Right hindlimb (tissue), 1 donor: Measurements from ENCODE around the gene VSIG8.

ENCODE experiments used
- DNase-seq: peaks from one replicate; pipeline ENCODE4 v3.0.0-alpha.2; 2018

VSIG8 gene

DNA sequence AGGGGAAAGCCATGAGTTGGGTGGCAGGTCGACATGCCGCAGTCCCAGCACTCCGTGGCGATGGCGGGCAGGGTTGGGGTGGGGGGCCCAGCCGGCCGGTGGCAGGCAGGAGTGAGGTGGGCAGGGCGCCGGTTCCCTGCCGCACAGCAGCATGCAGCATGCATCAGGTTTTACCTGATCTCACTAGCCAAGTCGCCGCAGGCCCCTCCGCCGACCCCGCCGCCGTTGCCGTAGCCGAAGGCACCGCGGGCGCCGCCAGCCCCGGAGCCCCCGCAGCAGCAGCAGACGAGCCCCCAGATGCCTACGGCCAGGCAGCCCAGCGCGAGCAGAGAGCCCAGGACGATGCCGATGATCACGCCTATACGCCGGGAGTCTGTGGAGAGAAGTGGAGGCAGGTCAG, 6.7 kb downstream of the VSIG8 start:
- DNase-seq = no peak

DNA sequence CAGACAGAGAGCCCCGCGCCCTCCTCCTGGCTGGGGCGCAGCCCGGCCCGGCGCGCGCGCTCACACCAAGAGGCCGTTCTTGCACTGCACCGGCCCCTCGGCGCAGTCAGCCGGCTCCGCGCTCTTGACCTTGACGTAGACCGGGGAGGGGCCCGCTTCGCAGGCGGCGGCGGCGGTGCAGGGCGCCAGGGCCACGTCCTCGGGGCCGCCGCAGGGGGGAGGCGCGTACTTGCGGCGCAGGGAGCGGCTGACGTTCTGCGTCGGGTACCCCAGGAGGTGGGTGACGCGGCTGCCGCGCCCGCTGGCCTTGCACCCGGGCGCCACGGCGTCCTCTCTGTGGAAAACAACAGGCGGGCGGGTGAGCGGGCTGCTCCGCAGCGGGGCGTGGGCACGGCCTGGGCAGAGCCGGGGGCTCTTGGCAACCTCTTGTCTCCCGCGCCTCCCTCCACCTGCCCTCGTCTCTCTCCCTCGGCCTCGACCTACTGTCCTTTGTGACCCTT, 7.7 kb downstream of the VSIG8 start:
- DNase-seq = peak; percentile 90

DNA sequence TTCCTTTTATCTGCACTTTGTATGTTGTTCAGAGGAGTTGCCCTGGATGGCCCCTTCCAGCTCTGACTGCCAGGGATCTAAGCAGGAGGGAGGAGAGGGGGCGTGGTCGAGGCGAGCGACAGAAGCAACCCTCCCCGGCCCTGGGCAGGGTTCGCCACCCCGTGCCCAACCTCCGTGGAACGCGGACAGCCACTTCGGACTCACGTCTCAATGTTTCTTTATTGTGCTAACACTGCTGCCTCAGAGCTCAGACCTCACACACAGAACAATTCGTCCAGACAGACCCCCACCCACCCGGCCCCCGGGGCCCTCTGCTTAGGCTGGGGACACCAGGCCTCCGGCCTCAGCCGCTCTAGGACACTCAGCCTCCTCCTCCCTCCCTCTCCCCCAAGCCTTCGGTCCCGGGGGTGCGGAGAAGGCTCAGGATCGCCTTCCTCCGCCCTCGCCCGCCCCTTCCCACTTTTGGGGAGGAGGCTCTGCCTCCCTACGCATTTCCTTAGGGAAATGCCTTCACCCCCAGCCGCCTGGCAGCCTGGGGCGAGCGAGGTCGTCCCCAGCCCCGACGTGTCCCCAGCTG, 8.3 kb downstream of the VSIG8 start:
- peak; percentile 78 for DNase-seq

DNA sequence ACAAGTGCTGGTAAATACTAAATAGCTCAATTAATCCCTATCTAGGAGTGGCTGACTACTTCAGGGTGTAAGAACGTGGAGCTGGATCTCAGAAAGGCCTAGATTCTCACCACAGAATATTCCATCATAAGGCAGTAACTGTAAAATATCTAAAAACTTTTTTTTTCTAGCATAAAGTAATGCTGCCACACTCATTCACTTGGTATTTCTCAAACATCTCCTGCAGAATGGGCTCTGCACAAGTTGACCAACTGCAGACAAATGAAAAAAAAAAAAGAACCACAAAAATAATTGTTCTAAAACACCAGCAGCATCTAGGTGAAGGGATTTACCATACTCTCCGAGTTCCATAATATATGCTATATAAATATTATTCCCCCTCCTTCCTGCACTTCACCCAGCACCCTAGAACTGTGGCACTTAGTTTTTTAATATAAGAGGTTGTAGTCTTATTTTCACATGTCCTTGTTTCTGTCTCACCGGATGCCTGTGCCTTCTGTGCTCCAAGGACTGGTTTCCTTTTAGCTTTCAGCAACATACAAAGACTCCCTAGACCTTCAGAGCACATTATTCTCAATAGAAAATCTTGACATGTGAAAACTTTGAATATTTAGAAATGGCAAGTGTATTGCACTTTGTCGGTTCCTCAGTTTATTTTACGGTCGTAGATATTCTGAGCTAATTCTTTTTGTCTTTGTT, 8.9 kb downstream of the VSIG8 start:
- DNase-seq = no peak

DNA sequence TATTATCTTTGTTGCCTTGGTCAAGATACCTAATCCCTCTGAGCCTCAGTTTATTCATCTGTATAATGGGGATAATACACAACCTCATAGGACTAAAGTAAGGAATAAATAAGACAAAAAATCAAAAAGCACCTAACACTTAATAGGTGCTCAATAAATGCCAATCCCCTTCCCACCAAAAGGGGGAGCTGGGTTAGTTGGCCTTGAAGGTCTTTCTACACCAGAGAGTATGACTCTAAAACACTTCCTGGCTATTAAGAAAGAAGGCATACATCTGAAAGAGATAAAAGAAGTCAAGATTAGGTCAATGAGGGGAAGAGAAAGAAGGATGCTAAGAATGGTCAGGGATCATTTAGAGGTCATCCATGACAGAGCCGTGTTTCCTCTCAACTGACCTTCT, 11.1 kb downstream of the VSIG8 start:
- DNase-seq = no peak

DNA sequence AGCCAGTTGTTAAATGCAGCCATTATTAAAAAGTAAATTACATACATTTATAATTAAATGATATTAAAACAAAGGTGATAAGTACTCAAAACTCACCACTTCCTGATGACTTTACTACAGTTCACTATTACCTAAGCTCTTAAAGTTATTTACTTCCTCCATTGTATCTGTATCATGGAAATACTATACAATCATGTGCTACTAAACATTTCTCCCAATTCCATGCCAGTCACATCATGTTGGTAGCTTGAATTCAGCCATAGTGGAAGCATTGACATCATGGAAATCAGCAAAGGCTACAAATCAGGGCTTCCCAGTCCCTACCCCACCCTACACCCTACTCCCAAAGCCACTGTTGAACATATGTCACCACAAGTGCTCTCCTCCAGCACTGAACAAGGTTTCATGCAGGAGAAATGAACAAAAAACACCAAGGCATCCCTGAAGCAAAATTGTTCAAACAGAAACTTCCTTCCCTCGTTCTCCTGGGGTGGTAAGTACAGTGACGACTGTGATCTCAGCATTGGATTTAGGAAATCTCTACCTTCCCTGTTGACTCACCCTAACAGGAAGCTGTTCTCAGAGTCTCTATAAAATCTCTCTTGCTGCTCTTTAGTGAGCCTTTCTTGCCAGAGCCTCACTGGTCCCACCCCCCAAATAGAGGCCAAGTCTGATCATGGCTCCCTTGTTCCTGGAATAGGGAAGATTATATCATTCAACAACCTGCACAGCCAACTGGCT, 12.7 kb downstream of the VSIG8 start:
- no peak for DNase-seq

DNA sequence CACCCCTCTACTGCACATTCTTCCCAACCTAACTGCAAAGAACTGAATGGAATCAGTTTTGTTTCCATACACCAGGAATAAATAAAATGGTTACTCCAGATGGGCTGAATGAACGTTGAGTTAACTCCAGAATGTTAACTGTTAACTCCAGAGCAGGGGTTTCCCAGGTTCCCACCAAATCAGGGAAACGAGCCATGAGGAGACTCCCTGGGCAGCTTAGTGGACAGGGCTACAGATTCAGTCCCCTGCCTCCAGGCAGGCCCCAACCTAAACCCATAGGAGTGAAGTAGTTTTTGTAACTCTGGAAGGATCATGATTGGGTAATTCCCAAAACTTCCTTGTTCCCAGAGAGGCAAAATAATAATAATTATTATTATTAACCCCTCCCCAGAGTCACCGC, 14.1 kb downstream of the VSIG8 start:
- DNase-seq = no peak

DNA sequence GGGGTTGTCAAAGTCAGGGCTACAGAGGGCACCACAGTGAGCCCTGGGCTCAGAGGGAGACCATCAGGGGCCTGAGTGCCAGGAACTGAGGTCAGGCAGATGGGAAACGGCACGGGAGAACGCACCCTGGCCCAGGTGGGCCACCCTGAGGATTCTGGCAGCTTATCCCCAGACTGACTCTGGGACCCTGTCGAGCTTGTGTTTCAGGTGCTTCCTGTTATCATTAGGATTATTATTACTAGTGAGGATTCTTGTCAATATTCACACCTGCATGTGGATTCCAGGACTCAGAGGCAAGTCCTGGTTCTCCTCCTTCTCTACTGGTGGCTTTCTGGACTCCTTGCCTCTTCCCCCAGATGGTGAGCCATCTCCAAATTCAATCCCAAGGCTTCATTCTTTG, 15.2 kb downstream of the VSIG8 start:
- DNase-seq = no peak

DNA sequence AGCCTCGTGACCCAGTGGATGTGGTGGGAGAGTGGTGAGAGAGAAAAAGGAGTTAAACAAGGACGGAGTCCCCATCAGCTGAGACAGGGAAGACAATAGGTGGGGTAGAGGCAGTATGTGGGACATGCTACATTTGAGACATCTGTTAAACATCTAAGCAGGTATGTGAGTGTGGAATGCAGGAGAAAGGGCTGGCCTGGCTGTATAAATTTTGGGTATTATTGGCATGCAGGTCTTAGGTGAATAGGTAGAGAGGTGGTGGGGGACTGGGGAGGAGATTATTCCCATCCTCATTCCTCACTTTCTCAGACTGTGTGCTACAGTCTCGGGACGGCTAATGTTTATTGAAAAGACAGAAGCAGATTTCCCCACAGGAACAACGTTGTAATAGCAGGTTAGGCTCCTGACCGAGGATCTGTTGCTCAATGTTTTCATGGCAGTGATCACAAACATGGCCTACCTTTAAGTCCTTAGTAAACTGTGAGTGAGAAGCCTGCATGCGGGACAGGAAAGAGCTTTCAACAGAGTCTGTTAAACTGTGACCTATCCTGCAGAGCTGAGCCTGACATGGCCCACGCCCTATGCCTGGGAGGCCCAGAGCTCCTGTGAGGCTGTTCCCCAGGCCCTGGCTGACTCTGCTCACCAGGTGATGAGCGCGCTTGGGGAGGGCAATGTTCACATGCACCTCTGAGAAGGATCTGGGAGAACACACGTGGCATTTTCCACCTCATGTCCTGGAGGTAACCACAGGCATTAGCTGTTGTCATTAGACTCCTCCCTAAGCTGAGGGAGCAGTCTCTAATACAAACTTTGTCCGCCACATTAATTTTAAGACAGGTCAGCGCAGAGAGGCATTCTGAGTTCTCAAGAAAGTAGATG, 16.5 kb downstream of the VSIG8 start:
- DNase-seq = no peak

DNA sequence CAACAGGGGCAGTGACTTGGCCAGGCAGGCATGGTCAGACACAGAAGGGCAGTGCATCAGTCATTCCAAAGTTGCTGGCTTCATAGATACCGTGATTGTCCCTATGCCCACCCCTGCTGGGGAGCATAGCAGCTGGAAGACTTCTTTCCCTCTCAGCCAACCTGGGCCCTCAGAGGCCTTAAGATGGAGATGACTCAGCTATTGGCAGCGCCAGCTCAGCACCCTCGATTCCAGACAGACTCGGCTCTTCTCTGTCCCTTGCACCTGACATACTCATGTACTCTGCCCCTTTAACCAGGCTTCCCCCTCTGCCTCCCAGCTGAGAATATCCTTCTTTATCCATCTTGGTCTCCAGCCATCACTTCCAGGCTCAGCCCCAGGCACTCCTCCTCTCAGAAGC, 19.0 kb downstream of the VSIG8 start:
- DNase-seq = no peak

DNA sequence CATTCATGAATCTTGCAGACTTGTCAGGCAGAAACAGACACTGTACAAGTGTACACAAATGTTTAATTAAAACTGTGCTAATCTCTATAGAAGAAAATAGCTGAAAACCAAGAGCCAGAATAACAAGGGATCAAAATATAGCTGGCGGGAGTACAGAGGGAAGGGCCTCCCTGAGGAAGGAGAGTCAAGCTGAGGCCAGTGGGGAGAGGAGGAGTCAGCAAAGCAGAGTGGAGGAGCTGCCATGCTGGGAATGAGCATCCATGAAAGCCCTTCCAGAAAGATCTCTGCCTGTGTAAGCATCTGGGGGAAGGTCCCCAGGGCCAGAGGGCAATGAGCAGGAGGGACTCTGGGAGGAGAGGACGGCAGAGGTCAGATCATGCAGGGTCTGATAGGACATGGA, 20.7 kb downstream of the VSIG8 start:
- peak; percentile 42 for DNase-seq

DNA sequence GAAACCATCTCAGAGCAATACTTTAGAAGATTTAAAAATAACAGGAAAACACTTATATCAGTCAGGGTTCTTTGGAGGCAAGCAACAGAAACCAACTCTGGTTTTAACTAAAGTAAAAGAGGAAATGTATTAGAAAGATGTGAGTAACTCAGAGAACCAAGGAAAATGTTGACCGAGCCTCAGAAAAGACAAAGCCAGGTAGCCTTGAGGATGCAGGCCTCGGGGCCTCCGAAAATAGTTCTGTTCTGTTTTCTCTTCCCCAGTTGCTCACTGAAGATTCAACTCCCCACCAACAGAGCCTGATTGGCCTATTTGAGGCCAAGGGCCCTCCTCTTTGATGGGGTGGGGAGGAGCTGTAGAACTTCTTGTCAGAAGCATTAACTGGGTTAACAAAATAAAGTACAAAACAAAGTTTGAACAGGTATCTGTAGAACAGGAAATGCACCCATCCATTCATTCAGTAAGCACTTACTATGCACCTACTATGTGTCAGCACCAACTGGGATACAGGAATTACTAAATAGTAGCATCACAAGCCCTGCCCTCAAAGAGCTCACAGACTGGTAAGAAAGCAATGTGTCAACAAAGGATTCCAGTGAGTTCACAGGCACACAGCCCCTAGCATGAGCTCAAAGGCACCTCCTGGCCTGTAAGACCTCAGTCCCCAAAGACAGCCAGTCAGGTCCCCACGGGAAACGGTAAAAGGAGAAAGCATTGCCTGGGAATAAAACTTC, 23.2 kb downstream of the VSIG8 start:
- DNase-seq = no peak

DNA sequence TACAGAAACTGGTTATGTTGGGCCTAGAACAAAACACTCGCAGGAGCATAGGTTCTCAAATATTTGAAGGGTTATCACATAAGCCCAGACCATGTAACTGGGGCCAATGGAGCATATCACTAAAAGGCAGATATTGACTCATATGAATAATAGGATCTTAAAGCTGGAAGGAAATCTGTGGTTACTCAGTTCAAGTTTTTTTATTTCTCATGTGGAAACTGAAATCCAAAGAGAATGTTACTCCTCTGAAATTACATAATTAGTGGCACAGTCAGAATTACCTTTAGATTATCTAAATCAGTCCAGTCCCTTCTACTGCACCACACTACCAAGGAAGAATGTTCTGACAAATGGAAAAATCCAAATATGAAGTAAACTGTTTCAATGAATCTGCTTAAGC, 23.7 kb downstream of the VSIG8 start:
- no peak for DNase-seq

DNA sequence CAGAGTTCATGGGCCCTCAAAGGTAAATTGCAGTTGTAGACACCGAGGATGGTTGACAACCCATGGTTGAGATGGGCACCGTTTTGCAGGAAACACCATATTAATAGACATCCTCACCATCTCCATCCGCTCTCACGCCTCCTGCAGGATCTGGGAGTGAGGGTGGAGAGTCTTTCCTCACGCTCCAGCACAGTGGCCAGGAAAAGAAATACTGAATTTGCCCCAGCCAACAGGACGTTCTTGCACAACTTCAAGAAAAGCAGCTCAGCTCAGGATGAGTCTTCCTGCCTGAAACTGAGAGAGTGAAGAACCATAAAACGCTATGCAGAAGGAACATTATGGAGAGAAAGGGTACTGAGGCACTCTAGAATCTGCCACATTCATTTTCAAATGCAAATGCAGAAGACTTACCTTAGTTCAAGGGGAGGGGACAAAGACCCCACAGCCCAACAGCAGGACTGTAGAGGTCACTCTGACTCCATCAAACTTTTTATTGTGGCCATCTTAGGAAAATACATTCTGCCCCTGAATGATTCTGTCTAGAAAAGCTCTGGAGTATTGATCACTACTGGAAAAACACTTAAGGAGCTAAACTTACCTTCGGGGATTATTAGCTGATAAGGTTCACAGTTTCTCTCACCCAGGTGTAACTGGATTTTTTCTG, 26.5 kb downstream of the VSIG8 start:
- no peak for DNase-seq

DNA sequence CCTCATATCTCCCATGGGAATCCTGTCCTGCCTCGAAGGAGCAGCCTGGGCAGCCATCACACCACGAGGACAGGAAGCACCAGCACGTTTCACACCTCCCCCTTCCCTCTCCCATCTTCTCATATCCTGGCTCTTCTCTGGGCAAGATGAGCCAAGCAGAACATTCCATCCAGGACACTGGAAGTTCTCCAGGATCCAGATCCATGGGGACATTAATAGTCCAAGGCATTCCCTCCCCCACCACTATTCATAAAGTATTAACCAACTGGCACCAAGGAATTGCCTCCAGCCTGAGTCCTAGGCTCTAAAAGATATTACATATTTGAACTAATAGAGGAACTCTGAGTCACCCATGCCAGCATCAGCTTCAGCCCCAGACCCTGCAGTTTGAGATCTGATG, 27.1 kb downstream of the VSIG8 start:
- no peak for DNase-seq

DNA sequence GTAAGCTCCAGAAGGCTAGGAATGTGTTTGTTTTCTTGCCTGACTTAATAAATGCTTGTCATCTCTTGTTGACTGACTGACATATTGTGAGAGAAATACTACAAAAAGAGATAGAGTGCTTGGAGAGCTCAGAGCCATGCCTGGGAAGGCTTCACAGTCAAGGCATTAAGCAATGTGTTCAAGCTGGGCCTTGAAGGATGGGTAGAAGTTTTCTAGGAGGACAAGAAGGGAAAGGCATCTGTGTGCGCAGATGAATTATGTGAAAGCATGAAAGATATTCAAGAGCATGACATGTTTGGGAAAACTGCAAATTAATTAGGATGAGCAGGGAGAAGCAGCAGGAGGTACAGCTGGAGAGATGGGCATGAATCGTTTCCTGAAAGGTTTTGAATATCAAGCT, 30.1 kb downstream of the VSIG8 start:
- no peak for DNase-seq

DNA sequence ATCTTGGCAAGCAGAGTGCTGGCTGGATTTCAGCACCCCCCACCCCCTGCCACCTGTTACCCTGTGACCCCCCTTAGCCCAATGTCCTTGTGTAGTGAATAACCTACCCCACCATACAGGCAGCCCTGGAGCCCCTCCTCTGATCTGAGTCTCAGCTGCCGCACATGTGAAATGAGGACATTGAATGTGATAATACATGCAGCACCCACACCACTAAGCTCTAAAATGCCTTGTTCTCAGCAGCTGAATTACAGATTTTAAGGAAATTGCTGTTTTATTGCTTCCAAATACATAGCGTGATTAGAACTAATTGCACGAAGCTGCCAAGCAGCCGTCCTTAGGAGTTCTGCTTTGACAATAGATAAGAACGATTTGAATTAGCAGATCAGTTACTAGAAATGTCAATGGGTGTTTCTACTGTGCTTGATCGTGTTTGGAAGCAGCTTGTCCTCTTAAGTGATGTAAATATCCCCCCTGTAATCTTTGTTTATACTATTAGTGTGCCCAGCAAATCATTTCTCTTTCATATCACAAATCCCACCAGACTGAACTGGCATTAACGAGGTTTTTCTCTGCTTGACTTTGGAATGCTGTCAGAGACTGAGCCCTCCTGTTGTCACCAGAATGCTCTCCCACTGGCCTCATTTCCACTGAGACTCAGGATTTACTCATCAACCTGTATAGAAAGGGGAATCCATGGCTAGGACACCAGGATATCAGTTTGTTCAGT, 30.9 kb downstream of the VSIG8 start:
- peak; percentile 32 for DNase-seq

DNA sequence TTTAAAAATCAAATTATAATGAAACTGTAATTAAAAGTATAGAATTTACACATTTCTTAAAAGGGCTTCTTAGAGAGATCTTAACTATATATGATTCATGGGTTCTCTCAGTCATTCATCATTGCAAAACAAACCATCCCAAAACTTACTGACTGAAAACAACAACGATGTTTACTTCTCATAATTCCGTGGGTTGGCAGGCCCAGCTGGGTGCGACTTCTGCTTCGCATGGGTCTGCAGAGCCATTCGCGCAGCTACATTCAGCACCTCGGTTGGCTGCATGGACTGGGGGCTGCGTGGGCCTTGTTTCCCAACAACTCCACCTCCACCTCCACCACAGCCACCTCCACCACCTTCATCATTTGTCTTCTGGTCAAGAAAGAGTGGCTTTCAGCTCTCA, 31.7 kb downstream of the VSIG8 start:
- DNase-seq = no peak

DNA sequence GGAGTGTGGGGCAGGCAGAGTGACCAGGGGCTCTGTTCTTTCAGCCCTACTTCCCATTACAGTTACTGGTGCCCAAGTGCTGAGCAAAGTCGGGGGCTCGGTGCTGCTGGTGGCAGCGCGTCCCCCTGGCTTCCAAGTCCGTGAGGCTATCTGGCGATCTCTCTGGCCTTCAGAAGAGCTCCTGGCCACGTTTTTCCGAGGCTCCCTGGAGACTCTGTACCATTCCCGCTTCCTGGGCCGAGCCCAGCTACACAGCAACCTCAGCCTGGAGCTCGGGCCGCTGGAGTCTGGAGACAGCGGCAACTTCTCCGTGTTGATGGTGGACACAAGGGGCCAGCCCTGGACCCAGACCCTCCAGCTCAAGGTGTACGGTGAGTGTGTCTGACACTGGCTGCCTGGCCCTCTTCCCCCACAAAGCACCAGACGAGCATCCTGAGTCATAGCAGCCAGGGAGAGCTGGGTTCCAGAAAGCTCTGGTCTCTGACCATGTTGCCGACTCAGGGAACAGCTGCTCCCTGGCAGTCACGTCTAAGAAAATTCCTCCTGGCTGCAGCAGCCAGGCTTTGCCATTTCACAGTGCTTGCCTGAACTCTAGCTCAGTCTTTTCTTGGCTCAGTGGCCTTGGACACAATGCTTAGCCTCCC, 32.5 kb downstream of the VSIG8 start:
- DNase-seq = peak; percentile 39

DNA sequence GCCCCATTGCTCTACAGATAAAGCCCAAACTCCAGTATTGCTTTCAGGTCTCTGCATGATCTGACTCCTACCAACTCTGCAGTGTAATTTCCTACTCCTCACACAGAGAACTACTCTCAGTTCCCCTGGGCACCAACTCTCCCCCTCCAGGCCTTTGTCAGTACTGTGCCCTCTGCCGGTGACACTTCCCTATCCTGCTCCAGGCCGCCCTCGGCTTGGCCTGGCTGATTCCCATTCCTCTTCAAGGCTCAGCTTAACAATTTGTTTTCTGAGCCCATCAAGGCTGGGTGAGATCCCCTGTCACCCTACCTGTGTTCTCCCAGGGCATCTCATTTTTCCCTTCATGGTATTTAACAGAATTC, 33.2 kb downstream of the VSIG8 start:
- DNase-seq = no peak
